Stimulated activated naive B cell treated with anti-CD40 and anti-IgM and Interleukin-4, amounts not matched to agents 10 μg/mL and 1 μg/mL and 100 μg/mL, for 72 hours (primary cell): ENCODE data around the gene MUCL3.

Experiments used
- ATAC-seq, 2 donors: fragments of 150-1000 bp; cut with Tn5 transposase; replicated peaks; 2 replicates each; pipeline ENCODE4 v1.10.0; 2021; ENCODE audit warnings: moderate library complexity in 1 of 2
- DNase-seq: peaks from one replicate; pipeline ENCODE4 v3.0.0; 2021
- H3K27ac Mint-ChIP-seq: one replicate; pipeline ENCODE4 v1.8.0; 2022; ENCODE audit warnings: mild to moderate bottlenecking, mixed read lengths
- H3K27me3 Mint-ChIP-seq, 2 donors: one replicate each; pipeline ENCODE4 v1.8.0; 2022; ENCODE audit warnings: mixed read lengths in 2 of 2
- H3K36me3 Mint-ChIP-seq, 2 donors: one replicate each; pipeline ENCODE4 v1.8.0; 2022; ENCODE audit warnings: mixed read lengths in 2 of 2, mild to moderate bottlenecking in 1 of 2
- H3K4me1 Mint-ChIP-seq, 2 donors: one replicate each; pipeline ENCODE4 v1.8.0; 2022; ENCODE audit warnings: mixed read lengths in 2 of 2, mild to moderate bottlenecking in 1 of 2
- H3K4me3 Mint-ChIP-seq, 2 donors: one replicate each; pipeline ENCODE4 v1.8.0; 2022; ENCODE audit warnings: mild to moderate bottlenecking in 2 of 2, mixed read lengths in 2 of 2, moderate library complexity in 1 of 2
- H3K9me3 Mint-ChIP-seq, 2 donors: one replicate each; pipeline ENCODE4 v1.8.0; 2022; ENCODE audit warnings: mixed read lengths in 2 of 2, mild to moderate bottlenecking in 1 of 2

Gene MUCL3

DNA sequence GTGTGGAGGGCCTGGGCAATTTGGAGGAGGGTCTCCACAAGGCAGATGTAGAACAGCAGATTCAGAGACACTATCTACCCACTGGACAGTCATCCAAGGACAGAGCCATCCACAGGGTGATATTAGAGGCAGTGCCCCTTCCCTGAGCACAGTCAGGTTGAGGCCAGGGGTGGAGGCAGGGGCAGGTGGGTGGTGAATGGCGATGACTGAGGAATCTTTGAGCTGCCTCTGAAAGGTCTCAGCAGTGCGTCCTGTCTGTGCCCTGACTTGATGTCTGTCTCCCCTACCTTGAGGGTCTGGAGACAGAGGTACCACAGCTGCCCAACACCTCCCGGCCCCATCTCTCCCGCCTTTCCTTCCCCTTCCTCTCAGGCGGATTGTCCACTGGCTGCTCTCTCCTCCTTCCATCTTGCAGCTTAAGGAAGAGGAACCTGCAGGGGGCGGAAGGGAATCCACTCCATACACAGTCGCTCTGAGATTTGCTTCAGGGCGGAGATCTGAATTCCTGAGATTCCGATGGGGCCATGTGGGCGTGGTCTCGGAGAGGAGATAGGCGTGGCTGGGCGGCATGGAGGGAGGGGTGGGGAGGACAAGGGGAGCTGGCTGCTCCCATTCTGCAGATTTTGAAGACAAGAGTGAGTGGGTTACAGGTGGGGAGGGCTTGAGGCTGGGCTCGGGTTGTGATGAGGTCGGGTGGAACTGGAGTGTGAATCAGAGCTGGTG is 1.7 kb downstream of the MUCL3 start:
- DNase-seq (no peak), ATAC-seq (no peak)
- H3K4me3 Mint-ChIP-seq: no peak overlapping the region
- H3K4me1 Mint-ChIP-seq: peaks cover 0 to 5% of the 10 kb centered on the region in 2 donors
- H3K27ac Mint-ChIP-seq: no peak overlapping the region
- no peaks in the 10 kb centered on the region for H3K36me3 Mint-ChIP-seq
- H3K9me3 Mint-ChIP-seq: no peaks in the 10 kb centered on the region
- peaks cover 54 to 71% of the 10 kb centered on the region in 2 donors for H3K27me3 Mint-ChIP-seq

- H3K27me3 Mint-ChIP-seq: peaks cover 57 to 73% of the 10 kb centered on the region in 2 donors
- peaks cover 0 to 5% of the 10 kb centered on the region in 2 donors for H3K4me1 Mint-ChIP-seq
- peaks cover 0 to under 1% of the 10 kb centered on the region in 2 donors for H3K9me3 Mint-ChIP-seq
- no peak for ATAC-seq
- H3K4me3 Mint-ChIP-seq: no peak overlapping the region
- DNase-seq: no peak
- no peak overlapping the region for H3K27ac Mint-ChIP-seq
- H3K36me3 Mint-ChIP-seq: peaks cover 6% of the 10 kb centered on the region in 2 donors
These were observed 3.3 kb downstream of the MUCL3 start for GRCh38 chr6:30944051-30944450.

- ATAC-seq: no peak
- DNase-seq: no peak
- H3K27me3 Mint-ChIP-seq: peaks cover 64 to 78% of the 10 kb centered on the region in 2 donors
- H3K4me1 Mint-ChIP-seq: peaks cover 0 to 1% of the 10 kb centered on the region in 2 donors
- peaks cover 12 to 17% of the 10 kb centered on the region in 2 donors for H3K36me3 Mint-ChIP-seq
- no peak overlapping the region for H3K4me3 Mint-ChIP-seq
- peaks cover 9% of the 10 kb centered on the region in 2 donors for H3K9me3 Mint-ChIP-seq
- H3K27ac Mint-ChIP-seq: no peak overlapping the region
These were observed 4.5 kb downstream of the MUCL3 start for GRCh38 chr6:30945281-30945680.

DNA sequence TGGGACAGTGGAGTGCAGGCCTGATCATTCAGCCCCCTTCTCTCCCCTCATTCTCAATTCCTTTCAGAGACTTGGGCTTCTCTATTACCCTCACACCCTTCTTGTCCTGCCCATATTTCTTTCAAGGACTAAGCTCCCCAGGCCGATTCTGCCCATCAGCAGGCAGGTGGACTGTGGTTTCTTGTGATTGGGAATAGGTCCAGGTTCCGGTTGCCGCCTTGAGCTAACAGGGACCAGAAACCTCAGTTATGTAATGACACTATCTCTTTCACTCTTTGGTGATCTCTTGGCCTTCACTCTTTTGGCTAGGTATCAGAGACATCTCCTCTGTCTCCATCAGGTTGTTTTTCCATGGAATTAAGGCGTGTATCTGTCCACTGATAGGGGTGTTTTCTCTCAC is 6.5 kb downstream of the MUCL3 start:
- peaks cover 66 to 78% of the 10 kb centered on the region in 2 donors for H3K27me3 Mint-ChIP-seq
- H3K27ac Mint-ChIP-seq: no peak overlapping the region
- peaks cover 20 to 21% of the 10 kb centered on the region in 2 donors for H3K9me3 Mint-ChIP-seq
- DNase-seq (no peak), ATAC-seq (no peak)
- no peak overlapping the region for H3K4me3 Mint-ChIP-seq
- peaks cover 10% of the 10 kb centered on the region in 2 donors for H3K4me1 Mint-ChIP-seq
- H3K36me3 Mint-ChIP-seq: peaks cover 15 to 33% of the 10 kb centered on the region in 2 donors

- no peak overlapping the region for H3K27ac Mint-ChIP-seq
These were observed 8.0 kb downstream of the MUCL3 start for GRCh38 chr6:30948811-30949210.

DNA sequence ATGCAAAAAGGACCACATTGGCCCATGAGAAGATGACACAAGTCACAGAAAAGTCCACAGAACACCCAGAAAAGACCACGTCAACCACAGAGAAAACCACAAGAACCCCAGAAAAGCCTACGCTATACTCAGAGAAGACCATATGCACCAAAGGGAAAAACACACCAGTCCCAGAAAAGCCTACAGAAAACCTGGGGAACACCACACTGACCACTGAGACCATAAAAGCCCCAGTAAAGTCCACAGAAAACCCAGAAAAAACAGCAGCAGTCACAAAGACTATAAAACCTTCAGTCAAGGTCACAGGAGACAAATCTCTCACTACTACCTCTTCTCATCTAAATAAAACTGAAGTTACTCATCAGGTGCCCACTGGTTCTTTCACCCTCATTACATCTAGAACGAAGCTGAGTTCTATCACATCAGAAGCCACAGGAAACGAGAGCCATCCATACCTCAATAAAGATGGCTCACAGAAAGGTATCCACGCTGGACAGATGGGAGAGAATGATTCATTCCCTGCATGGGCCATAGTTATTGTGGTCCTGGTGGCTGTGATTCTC is 11.2 kb downstream of the MUCL3 start:
- H3K4me3 Mint-ChIP-seq: peak overlapping the region in 1 of 2 donors; percentile 55
- H3K36me3 Mint-ChIP-seq: peaks cover 15 to 33% of the 10 kb centered on the region in 2 donors
- ATAC-seq (peak in 1 of 2 donors; percentile 35), DNase-seq (peak; percentile 10)
- H3K4me1 Mint-ChIP-seq: peaks cover 22 to 31% of the 10 kb centered on the region in 2 donors
- H3K27me3 Mint-ChIP-seq: peaks cover 59 to 61% of the 10 kb centered on the region in 2 donors
- peaks cover 20 to 21% of the 10 kb centered on the region in 2 donors for H3K9me3 Mint-ChIP-seq
- peak overlapping the region; percentile 82 for H3K27ac Mint-ChIP-seq

More at GRCh38 chr6:30948811-30949210, 8.0 kb downstream of the MUCL3 start:
- Mint-ChIP-seq H3K36me3 (peaks cover 15 to 33% of the 10 kb centered on the region in 2 donors), H3K9me3 (peaks cover 20 to 21% of the 10 kb centered on the region in 2 donors), H3K4me3 (no peak overlapping the region), H3K27me3 (peaks cover 62 to 72% of the 10 kb centered on the region in 2 donors), H3K4me1 (peaks cover 13 to 16% of the 10 kb centered on the region in 2 donors)
- no peak for DNase-seq
- ATAC-seq: no peak

DNA sequence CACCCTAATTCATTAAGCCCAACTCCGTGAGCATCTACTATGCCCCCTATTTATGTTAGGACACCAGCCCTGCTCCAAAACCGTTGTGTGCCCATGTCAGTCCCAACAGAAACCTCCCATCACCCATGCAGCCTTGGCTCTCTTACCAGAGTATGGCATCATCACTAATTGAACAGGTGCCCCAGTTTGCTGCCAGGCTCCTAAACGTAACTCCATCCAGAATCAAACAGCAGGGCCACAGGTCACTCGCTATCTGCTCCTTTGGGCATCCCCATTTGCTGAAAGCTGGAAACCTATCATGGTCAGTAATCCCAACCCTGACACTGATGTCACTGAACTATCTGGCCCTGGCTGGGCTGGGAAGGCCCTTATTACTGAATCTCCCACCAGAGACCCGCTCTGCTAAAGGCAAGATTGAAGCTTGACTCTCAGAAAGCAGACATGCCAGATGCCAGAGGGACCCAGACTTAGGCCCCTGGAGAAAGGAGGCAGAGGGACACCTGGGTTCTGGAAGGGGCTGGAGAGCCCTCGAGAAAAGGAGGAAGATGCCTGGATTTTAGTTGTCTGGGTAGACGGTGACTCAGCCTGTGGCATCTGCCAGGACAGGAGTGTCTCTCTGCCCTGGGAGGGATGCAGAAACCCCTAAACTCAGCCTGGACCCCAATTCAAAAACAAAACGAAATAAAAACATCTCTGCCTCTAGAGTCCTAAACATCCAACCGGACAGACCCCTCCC is 14.0 kb downstream of the MUCL3 start:
- Mint-ChIP-seq H3K4me1 (peaks cover 22 to 31% of the 10 kb centered on the region in 2 donors), H3K27me3 (peaks cover 48 to 50% of the 10 kb centered on the region in 2 donors), H3K36me3 (peaks cover 7 to 21% of the 10 kb centered on the region in 2 donors), H3K9me3 (peaks cover 14 to 16% of the 10 kb centered on the region in 2 donors), H3K27ac (peak overlapping the region; percentile 88), H3K4me3 (peak overlapping the region; percentile 80 to 85)
- DNase-seq: no peak
- no peak for ATAC-seq

DNA sequence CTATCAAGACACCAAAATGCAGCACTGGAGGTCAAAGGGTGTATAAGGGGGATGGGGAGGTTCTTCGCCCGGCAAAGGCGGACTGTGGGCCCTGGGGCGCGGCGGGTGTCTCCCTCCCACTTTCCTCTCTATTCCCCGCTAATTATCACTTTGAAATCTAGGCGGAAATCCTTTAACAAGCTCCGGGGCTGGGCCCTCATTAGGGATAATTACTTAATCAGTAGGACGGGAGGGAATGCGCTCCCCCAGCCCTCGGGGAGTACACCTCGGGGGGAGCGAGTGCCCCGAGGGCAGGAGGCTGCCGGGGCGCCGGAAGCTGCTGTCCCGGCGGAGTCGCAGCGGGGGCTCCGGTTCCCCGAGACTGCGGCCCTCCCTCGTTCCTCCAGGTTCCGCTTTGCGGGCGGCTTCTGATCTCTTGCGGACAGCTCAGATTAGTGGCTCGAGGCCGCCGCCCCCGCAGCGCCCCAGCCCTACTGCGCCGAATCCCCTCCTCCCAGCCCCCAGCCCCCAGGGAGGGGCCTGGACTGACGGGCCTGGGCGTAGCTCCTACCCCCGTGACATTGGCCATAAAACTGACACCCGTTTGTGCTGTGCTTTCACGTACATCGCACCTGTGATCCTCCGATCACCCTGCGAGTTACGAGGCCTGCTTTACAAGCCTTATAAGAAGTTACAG is 14.7 kb downstream of the MUCL3 start:
- H3K27me3 Mint-ChIP-seq: peaks cover 41 to 44% of the 10 kb centered on the region in 2 donors
- peak; percentile 93 to 96 for ATAC-seq

DNA sequence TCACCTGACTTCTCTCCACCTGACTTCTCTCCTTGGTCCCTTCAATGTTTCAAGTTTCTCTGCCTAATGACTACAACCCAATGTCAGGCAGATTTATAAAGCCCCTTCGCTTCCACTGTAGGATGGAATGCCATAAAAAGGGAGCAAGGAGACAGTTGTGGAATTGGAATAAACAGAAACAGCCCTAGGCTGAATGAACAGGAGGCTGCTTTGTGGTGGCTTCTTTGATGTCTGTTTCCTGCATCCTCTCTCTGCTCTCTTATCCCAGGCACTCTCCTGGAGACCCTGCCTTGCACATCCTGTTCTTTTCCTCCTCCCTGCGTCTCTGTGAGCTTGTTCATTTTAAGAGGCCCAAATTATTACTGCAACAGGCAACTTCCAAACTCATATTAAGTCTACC is 16.9 kb downstream of the MUCL3 start:
- Mint-ChIP-seq H3K27ac (no peak overlapping the region), H3K4me1 (peaks cover 12 to 16% of the 10 kb centered on the region in 2 donors), H3K9me3 (no peaks in the 10 kb centered on the region), H3K4me3 (no peak overlapping the region), H3K27me3 (peaks cover 21 to 30% of the 10 kb centered on the region in 2 donors), H3K36me3 (no peaks in the 10 kb centered on the region)
- ATAC-seq (no peak), DNase-seq (no peak)

More for the DNA sequence above, 14.7 kb downstream of the MUCL3 start:
- peak overlapping the region; percentile 80 to 85 for H3K4me3 Mint-ChIP-seq
- H3K9me3 Mint-ChIP-seq: peaks cover 10 to 11% of the 10 kb centered on the region in 2 donors
- H3K27ac Mint-ChIP-seq: peak overlapping the region; percentile 88
- H3K36me3 Mint-ChIP-seq: peaks cover 3 to 13% of the 10 kb centered on the region in 2 donors
- H3K4me1 Mint-ChIP-seq: peaks cover 22 to 31% of the 10 kb centered on the region in 2 donors
- peak; percentile 80 for DNase-seq

DNA sequence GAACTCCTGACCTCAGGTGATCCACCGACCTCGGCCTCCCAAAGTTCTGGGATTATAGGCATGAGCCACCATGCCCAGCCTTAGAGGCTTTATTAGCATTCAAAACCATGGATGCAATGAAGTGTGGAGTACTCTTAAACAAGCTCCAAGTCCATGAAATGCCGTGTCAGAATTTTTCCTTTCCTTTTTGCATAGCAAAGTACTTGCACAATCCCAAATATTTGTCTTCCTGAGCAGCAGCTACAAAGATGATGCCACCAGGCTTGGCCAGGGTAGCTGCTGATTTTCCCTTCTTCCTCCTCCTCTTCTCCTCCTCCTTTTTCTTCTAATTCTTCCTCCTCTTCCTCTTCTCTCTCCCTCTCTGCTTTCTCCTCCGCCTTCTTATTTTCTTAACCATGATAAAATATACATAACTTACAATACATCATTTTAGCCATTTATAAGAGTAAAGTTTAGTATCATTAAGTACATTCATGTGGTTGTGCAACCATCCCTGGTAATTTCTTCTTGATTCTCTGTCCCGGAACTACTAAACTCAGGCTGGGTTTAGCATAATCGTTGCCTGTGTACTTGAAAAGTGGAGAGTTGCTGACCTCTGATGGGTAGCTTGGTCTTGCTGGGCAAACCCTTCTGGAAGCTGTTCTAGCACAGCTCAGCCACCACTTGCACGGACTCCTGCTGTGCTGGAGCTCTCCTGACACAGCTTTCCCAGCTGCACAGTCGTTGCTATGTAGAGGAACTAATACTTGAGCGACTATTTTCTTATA is 20.3 kb downstream of the MUCL3 start:
- DNase-seq (no peak), ATAC-seq (no peak)
- no peaks in the 10 kb centered on the region for H3K9me3 Mint-ChIP-seq
- no peak overlapping the region for H3K27ac Mint-ChIP-seq
- peaks cover 0 to 3% of the 10 kb centered on the region in 2 donors for H3K4me1 Mint-ChIP-seq
- no peaks in the 10 kb centered on the region for H3K36me3 Mint-ChIP-seq
- H3K27me3 Mint-ChIP-seq: peaks cover 37 to 47% of the 10 kb centered on the region in 2 donors
- no peak overlapping the region for H3K4me3 Mint-ChIP-seq

DNA sequence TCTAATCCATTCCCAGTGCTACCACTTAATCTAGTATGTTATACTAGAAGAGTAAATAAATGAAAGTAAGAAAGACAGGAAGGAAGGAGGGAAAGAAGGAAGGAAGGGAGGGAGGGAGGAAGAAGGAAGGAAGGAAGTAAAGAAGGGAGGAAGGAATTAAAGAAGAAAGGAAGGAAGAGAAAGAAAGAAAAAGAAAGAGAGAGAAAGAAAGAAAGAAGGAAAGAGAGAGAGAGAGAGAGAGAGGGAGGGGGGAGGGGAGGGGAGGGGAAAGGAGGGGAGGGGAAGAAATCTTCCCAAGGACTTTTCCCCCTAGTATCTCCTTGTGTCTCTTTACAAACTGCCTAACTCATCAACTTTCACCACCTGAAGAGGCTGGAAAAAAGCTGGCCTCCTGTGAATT is 21.9 kb downstream of the MUCL3 start:
- H3K36me3 Mint-ChIP-seq: no peaks in the 10 kb centered on the region
- H3K27me3 Mint-ChIP-seq: peaks cover 40 to 48% of the 10 kb centered on the region in 2 donors
- H3K27ac Mint-ChIP-seq: no peak overlapping the region
- ATAC-seq (no peak), DNase-seq (no peak)
- H3K4me1 Mint-ChIP-seq: no peaks in the 10 kb centered on the region
- no peak overlapping the region for H3K4me3 Mint-ChIP-seq
- no peaks in the 10 kb centered on the region for H3K9me3 Mint-ChIP-seq

DNA sequence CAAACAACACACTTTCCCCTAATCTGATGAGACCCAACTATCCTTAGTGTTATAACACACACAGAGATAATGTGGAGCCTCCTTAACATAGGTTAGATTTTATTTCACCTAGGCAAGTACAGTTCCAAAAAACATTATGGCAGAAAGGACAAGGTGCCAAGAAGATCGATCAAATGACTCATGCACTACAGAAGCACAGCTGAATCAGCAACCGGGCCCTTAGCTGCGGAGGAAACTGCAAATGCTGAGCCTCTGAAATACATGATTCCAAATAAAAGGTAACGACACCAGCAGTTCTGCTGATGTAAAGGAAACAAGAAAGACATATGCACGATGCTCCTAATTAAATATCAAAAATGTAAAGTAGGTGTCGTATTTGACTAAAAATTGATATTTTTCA is 22.9 kb downstream of the MUCL3 start:
- ATAC-seq: no peak

GRCh38 chr6:30964075-30964474 is 23.3 kb downstream of the MUCL3 start:
- DNase-seq: no peak
- Mint-ChIP-seq H3K36me3 (no peaks in the 10 kb centered on the region), H3K27me3 (peaks cover 32 to 38% of the 10 kb centered on the region in 2 donors), H3K4me3 (no peak overlapping the region), H3K27ac (no peak overlapping the region), H3K4me1 (peaks cover 1 to 2% of the 10 kb centered on the region in 2 donors), H3K9me3 (no peaks in the 10 kb centered on the region)
- ATAC-seq: no peak

More for the DNA sequence above, 22.9 kb downstream of the MUCL3 start:
- Mint-ChIP-seq H3K27ac (no peak overlapping the region), H3K4me3 (no peak overlapping the region), H3K27me3 (peaks cover 34 to 40% of the 10 kb centered on the region in 2 donors), H3K4me1 (no peaks in the 10 kb centered on the region), H3K36me3 (no peaks in the 10 kb centered on the region), H3K9me3 (no peaks in the 10 kb centered on the region)
- no peak for DNase-seq
